Measurements from ENCODE around the gene CDK11B.
A peak's percentile ranks its signal among the peaks of the same experiment; 100 is the strongest.
"Not testable (repeated sequence)": the region's sequence is repeated elsewhere in the genome, so short reads cannot be mapped to it uniquely, and the experiment has no call there.

The CDK11B gene

DNA sequence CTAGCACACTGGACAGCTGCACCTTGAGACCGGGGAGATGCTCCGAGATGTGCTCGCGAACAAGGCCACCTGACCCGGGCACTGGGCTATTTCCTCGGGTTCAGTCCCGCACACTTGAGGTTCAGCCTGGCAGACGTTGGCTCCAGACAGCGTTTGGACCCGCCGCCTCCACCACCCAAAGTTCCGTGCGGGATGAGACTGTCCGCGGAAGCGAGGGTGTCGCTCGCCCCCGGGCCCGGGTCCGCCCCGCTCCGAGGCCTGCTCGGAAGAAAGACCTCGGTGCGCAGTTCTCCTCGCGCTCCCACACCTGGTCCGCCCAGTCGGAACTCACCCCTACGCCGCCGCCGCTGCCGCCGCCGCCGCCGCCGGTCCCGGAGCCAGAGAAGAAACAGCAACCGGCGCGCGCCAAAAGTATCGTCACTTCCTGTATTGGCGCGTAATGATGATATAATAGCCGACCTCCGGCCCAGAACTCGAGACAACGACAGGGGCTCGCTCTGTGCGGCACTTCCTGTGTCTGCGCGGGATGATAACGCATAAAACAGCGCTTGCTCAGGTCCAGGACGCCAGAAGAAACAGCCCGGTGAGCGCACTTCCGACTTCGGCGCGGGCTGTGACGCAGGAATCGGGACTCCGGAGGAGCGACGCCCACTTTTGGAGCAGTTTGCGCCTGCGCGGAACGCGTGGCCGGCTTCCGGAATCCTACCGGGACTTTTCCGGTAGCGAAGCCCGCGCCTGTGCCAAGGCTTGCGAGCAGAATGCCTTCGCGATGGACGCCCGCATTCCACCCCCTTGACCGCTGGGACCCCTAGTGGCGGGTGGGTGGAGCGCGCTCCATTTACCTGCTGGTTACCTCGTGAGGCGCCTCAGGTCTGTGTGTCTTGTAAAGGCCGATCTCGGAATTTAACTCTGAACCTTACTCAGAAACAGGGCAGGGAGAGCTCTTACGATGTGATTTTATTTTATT, at the start of gene CDK11B:
TSS of gene CDK11B (minus strand) at position 422 of the 967 bp plus-strand sequence. CDS start 1,519 bp downstream, outside the sequence.
- Histone ChIP-seq H3K27ac (peak within 1 kb of the TSS; percentile 99), H3K36me3 (peaks cover 21% of the 10 kb centered on the region), H3K4me3 (ENCODE audit: low read depth, low read length) (peak within 1 kb of the TSS; percentile 87)
- DNase-seq: peak; percentile 90
- TF ChIP-seq, protein P1, sequence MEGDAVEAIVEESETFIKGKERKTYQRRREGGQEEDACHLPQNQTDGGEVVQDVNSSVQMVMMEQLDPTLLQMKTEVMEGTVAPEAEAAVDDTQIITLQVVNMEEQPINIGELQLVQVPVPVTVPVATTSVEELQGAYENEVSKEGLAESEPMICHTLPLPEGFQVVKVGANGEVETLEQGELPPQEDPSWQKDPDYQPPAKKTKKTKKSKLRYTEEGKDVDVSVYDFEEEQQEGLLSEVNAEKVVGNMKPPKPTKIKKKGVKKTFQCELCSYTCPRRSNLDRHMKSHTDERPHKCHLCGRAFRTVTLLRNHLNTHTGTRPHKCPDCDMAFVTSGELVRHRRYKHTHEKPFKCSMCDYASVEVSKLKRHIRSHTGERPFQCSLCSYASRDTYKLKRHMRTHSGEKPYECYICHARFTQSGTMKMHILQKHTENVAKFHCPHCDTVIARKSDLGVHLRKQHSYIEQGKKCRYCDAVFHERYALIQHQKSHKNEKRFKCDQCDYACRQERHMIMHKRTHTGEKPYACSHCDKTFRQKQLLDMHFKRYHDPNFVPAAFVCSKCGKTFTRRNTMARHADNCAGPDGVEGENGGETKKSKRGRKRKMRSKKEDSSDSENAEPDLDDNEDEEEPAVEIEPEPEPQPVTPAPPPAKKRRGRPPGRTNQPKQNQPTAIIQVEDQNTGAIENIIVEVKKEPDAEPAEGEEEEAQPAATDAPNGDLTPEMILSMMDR (IDR thresholded peaks at IDR 0.05; ENCODE audit: low read depth, low read length): peak; percentile 9; the same call in 1 of the 2 replicates
- not testable (repeated sequence) for H3K9me3 ChIP-seq (ENCODE audit: severe bottlenecking); H3K27me3 ChIP-seq (ENCODE audit: insufficient read depth, low read depth, severe bottlenecking)

DNA sequence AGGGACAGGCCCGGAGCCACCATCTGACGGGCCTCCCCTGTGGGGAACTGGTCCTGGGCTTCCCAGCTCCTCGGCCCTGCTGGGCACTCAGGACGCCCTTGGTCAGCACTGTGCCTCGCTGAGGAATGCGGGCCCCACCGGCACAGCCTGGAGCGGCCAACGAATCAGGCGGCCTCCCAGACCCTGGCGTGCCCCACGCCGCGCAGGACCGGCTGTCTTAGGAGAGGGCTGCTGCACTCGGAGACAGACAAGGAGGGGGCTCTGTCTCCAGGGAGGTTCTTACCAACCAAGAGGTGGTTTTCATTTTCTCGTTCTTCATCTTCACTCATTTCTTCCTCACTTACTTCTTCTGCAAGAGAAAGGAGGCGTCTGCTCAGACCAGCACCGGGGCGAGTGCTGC, 49.1 kb upstream of the CDK11B start:
- H3K27ac ChIP-seq; H3K9me3 ChIP-seq (ENCODE audit: severe bottlenecking); DNase-seq; H3K27me3 ChIP-seq (ENCODE audit: insufficient read depth, low read depth, severe bottlenecking); H3K36me3 ChIP-seq; H3K4me3 ChIP-seq (ENCODE audit: low read depth, low read length): not testable (repeated sequence)

DNA sequence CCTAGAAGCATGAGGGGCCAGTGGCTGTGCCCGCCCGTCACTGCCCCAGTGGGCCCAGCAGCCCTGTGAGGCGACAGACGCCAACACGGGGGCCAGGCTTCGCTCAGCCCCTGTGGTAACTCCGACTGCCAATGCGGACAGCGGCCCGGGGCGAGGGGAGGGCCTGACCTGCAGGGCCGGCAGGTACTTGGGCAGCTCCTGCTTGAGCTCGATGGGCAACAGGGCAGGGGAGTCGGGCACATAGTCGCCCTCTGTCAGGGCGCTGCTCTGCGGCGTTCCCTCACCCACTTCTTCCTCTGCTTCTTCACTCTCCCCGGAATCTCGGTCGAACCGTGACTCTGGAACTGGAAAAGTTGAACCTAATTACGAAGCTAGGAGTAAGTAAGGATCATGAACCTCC, 48.4 kb upstream of the CDK11B start:
- H3K27ac ChIP-seq; H3K36me3 ChIP-seq; H3K27me3 ChIP-seq (ENCODE audit: insufficient read depth, low read depth, severe bottlenecking); H3K4me3 ChIP-seq (ENCODE audit: low read depth, low read length); H3K9me3 ChIP-seq (ENCODE audit: severe bottlenecking); DNase-seq: not testable (repeated sequence)

DNA sequence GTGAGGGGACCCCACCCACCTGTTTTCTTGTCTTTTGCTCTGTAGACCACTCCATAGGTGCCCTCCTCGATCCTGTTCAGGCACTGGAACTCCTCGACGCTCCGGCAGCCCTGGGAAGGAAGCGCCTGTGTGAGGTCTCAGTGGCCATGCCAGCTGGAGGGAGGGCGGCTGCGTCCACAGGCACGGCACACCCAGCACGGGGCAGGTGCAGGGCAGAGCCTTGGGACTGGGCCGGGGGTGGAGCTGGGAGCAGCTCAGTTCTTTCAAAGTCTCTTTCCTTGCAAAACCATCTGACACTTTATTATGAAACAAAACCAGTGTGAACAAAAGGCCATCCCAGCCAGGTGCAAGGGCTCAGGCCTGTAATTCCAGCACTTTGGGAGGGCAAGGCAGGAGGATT, 46.8 kb upstream of the CDK11B start:
- not testable (repeated sequence) for H3K36me3 ChIP-seq; H3K4me3 ChIP-seq (ENCODE audit: low read depth, low read length); DNase-seq; H3K9me3 ChIP-seq (ENCODE audit: severe bottlenecking); H3K27me3 ChIP-seq (ENCODE audit: insufficient read depth, low read depth, severe bottlenecking); H3K27ac ChIP-seq

DNA sequence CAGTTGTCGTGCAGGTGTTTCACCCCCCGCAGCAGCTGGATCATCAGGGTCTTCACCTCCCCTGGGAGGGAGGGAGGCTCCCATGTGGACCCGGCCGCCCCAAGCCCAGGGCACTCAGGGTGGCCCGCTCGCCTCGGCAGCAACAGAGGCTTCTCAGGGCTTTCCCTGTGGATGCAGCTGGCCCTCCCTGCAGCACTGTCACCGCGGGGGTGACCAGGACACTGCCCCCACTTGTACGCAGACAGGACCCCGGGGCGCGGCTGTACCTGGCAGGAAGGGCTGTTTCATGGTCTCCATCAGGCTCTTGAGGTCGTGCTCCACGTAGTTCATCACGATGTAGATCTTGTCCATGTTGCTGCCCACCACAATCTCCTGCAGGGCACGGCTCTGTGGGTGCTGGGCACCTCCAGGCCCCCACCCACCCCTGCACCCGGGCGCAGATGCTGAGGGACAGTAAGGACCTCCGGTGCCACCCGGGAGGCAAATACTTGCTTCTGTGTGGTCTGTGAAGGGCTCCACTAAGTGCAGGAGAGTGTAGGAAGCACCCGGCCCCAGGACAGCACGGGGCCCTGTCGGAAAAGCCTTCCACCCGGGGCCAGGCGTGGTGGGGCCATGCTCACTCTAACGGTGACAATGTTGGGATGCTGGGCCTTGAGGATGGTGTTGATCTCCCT, 45.6 kb upstream of the CDK11B start:
- H3K9me3 ChIP-seq (ENCODE audit: severe bottlenecking); H3K27me3 ChIP-seq (ENCODE audit: insufficient read depth, low read depth, severe bottlenecking); DNase-seq; H3K4me3 ChIP-seq (ENCODE audit: low read depth, low read length); H3K36me3 ChIP-seq; H3K27ac ChIP-seq: not testable (repeated sequence)

DNA sequence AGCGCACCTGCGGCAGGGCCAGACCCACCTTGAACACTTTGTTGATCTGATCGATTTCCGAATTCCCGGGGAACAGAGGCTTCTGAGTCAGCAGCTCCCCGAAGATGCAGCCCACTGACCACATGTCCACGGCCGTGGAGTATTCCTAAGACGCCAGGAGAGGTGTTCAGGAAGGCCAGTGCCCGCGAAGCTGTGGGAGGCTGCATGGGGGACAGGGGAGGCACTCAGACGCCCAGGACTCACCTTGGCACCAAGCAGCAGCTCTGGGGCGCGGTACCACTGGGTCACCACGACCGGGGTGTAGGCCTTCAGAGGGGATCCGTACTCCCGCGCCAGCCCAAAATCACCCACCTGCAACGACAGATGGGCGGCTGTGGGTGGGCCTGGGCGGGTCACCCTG, 45.0 kb upstream of the CDK11B start:
- Histone ChIP-seq H3K27ac (no peak overlapping the region), H3K36me3 (no peaks in the 10 kb centered on the region), H3K4me3 (ENCODE audit: low read depth, low read length) (no peak overlapping the region), H3K27me3 (ENCODE audit: insufficient read depth, low read depth, severe bottlenecking) (no peaks in the 10 kb centered on the region), H3K9me3 (ENCODE audit: severe bottlenecking) (no peaks in the 10 kb centered on the region)
- DNase-seq: no peak
- TF ChIP-seq, protein P1 (IDR thresholded peaks at IDR 0.05; ENCODE audit: low read depth, low read length): no peak

DNA sequence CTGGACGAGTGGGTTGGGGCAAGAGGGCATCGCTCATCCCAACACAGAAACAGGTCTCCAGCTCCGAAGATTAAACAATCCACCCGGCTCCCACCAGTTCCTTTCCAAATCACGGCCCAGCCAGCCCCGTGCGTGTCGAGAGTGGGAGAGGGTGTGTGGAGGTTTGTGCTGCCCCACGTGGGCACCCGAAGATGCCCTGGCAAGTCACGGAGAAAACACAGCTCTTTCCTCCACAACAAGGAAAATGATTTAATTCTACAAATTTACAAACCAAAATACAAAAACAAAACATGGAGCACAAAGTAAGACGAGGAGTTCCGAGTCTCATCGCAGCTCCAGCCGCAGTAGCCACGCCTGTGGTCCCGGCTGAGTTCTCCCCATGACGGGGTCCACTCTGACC, 43.7 kb upstream of the CDK11B start:
- H3K27me3 ChIP-seq (ENCODE audit: insufficient read depth, low read depth, severe bottlenecking); H3K4me3 ChIP-seq (ENCODE audit: low read depth, low read length); H3K27ac ChIP-seq; DNase-seq; H3K9me3 ChIP-seq (ENCODE audit: severe bottlenecking); H3K36me3 ChIP-seq: not testable (repeated sequence)

DNA sequence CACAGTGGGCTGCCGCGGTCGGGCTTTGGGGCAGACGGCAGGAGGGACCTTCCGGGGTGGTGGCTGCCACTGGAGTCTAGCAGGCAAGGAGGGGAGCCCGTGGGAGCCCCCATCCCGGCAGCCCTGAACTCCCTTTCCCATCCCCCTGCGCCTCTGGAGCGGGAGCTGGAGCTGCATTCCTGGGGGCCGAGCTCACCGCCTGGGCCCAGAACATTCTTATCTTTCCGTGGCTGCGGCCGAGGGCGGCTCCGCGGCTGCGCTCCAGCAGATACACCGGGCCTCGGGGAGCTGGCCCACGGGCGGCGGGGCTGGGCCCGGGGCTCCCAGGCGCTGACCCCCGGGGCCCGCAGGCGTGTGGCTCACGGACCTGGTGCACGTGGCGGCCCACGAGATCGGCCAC, 41.8 kb upstream of the CDK11B start:
- H3K36me3 ChIP-seq; H3K9me3 ChIP-seq (ENCODE audit: severe bottlenecking); H3K27ac ChIP-seq; DNase-seq; H3K27me3 ChIP-seq (ENCODE audit: insufficient read depth, low read depth, severe bottlenecking); H3K4me3 ChIP-seq (ENCODE audit: low read depth, low read length): not testable (repeated sequence)

DNA sequence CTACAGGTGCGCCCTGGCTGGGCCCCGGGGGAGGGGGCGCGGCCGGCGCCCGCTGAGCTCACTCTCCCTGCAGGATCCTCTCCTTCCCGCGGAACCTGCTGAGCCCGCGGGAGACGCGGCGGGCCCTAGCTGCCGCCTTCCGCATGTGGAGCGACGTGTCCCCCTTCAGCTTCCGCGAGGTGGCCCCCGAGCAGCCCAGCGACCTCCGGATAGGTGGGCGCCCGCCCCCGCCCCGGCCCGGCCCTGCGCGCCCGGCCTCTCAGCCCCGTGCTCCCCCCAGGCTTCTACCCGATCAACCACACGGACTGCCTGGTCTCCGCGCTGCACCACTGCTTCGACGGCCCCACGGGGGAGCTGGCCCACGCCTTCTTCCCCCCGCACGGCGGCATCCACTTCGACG, 41.3 kb upstream of the CDK11B start:
- not testable (repeated sequence) for DNase-seq; H3K27ac ChIP-seq; H3K36me3 ChIP-seq; H3K27me3 ChIP-seq (ENCODE audit: insufficient read depth, low read depth, severe bottlenecking); H3K9me3 ChIP-seq (ENCODE audit: severe bottlenecking); H3K4me3 ChIP-seq (ENCODE audit: low read depth, low read length)

DNA sequence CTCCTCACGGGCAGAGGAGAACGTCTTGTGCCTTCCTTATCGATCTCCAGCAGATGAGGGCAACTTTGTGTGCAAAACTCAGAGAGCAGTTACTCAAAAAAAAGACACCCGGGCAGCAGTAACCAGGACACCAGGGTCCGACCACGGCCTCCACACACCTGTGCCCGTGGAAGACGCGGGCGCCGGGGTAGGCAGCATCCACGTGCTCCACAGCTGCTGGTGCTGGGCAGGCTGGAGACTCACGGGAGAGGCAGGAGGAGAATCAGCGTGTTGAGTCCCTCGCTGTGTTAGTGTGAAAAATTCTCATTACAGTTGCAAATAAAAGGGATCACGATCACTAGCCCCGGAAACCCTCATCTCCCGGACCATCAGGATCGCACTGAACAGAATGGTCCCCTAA, 40.3 kb upstream of the CDK11B start:
- H3K9me3 ChIP-seq (ENCODE audit: severe bottlenecking); DNase-seq; H3K4me3 ChIP-seq (ENCODE audit: low read depth, low read length): not testable (repeated sequence)

DNA sequence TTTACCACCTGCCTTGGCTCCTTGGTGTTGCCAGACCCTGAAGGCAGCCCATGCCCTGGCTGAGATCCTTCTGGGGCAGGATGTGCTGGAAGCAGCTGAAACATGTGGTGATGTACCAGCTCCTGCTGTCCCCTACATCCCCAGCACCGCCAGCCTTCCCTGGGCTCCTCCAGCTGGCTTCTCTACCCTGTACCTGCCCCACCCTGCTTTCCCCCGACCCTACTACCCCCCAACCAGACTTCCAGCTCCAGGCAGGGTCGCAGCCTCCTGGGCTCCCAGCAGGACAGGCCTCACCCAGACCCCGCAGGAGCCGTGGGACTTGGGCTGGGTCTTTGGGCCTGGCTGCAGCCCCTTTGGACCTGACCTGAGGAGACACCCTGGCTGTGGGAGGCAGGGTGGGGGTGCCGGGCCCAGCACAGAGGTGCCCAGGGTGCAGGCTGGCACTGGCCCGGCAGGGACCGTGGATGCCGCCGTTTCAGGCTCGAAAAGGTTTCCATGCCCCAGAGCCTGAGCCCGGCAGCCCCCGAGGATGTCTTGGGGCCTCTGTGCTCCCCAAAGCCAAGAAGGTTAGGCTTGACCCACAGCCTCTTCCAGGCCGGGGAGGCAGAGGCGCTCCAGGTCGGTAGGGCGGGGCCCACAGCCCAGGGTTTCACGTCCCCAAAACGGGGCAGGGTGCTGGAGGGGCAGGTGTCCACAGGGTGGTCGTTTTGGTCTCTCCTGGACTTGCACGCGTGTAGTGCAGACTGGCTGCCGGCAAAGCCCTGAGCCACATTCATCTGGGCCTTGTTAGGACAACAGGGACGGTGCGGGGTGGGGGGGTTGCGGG, 38.8 kb upstream of the CDK11B start:
- H3K36me3 ChIP-seq; H3K27me3 ChIP-seq (ENCODE audit: insufficient read depth, low read depth, severe bottlenecking); H3K27ac ChIP-seq; H3K9me3 ChIP-seq (ENCODE audit: severe bottlenecking); H3K4me3 ChIP-seq (ENCODE audit: low read depth, low read length); DNase-seq: not testable (repeated sequence)

More for the DNA sequence above, 40.3 kb upstream of the CDK11B start:
- H3K27me3 ChIP-seq (ENCODE audit: insufficient read depth, low read depth, severe bottlenecking); H3K36me3 ChIP-seq; H3K27ac ChIP-seq: not testable (repeated sequence)
